CD8-positive, alpha-beta memory T cell (primary cell): Measurements from ENCODE around the gene CREBRF. TPM values are rescaled to one million over a fixed set of nuclear protein-coding genes. Genes with fewer than 3 reads are reported as not detected.
"Not testable (repeated sequence)": the region's sequence is repeated elsewhere in the genome, so short reads cannot be mapped to it uniquely, and the experiment has no call there.

Experiments used
- CTCF ChIA-PET: fragments of 350-600 bp; sonication (Branson Sonifier 250); formaldehyde crosslinking; loops from one replicate; lab custom pipeline; 2021; ENCODE audit warnings: antibody characterized with exemption; lab: Charles Lee
- POLR2A ChIA-PET: fragments of 350-600 bp; sonication (Branson Sonifier 250); formaldehyde crosslinking; loops from one replicate; lab custom pipeline; 2021; ENCODE audit warnings: antibody characterized with exemption; lab: Charles Lee
- DNase-seq, 5 donors: peaks; one replicate each; pipeline versions ENCODE4 v3.0.0 to v3.0.0-alpha.2; 2020 to 2022; ENCODE audit warnings: mixed read lengths in 1 of 5
- H3K27ac ChIP-seq: one replicate; pipeline ENCODE4 v1.7.0; 2013; ENCODE audit warnings: low read depth, mild to moderate bottlenecking, low read length, moderate library complexity
- H3K27me3 ChIP-seq: 2 replicates; pipeline ENCODE4 v1.7.0; 2013; ENCODE audit warnings: low read length, mild to moderate bottlenecking; ENCODE audit not compliant: insufficient read depth, poor library complexity, severe bottlenecking
- H3K36me3 ChIP-seq: 2 replicates; pipeline ENCODE4 v1.7.0; 2013; ENCODE audit warnings: mild to moderate bottlenecking, low read length, moderate library complexity; ENCODE audit not compliant: insufficient read depth
- H3K4me1 ChIP-seq: 2 replicates; pipeline ENCODE4 v1.7.0; 2013; ENCODE audit warnings: mild to moderate bottlenecking, low read length, moderate library complexity; ENCODE audit not compliant: insufficient read depth
- H3K4me3 ChIP-seq: 2 replicates; pipeline ENCODE4 v1.7.0; 2013; ENCODE audit warnings: mild to moderate bottlenecking, low read length
- H3K9me3 ChIP-seq: 2 replicates; pipeline ENCODE4 v1.7.0; 2013; ENCODE audit warnings: mild to moderate bottlenecking, low read length
- H3K27ac Mint-ChIP-seq, 8 donors: one replicate each; pipeline ENCODE4 v1.8.0; 2020 to 2021; ENCODE audit warnings: mixed read lengths in 8 of 8, mild to moderate bottlenecking in 6 of 8, inconsistent platforms in 3 of 8, moderate library complexity in 3 of 8
- H3K27me3 Mint-ChIP-seq, 2 donors: one replicate each; pipeline ENCODE4 v1.8.0; 2020 to 2021; ENCODE audit warnings: mixed read lengths in 2 of 2, mild to moderate bottlenecking in 1 of 2, moderate library complexity in 1 of 2
- H3K36me3 Mint-ChIP-seq, 3 donors: one replicate each; pipeline ENCODE4 v1.8.0; 2020 to 2021; ENCODE audit warnings: mixed read lengths in 3 of 3, inconsistent platforms in 1 of 3, mild to moderate bottlenecking in 1 of 3
- H3K4me1 Mint-ChIP-seq, 3 donors: one replicate each; pipeline ENCODE4 v1.8.0; 2020 to 2021; ENCODE audit warnings: mixed read lengths in 3 of 3, inconsistent platforms in 1 of 3, mild to moderate bottlenecking in 1 of 3
- H3K4me3 Mint-ChIP-seq, 7 donors: one replicate each; pipeline ENCODE4 v1.8.0; 2020 to 2021; ENCODE audit warnings: mixed read lengths in 7 of 7, mild to moderate bottlenecking in 6 of 7, moderate library complexity in 4 of 7, inconsistent platforms in 2 of 7
- H3K9me3 Mint-ChIP-seq, 5 donors: one replicate each; pipeline ENCODE4 v1.8.0; 2020 to 2022; ENCODE audit warnings: mixed read lengths in 5 of 5, mild to moderate bottlenecking in 3 of 5, moderate library complexity in 2 of 5, inconsistent platforms in 1 of 5
- polyA plus RNA-seq: library from polyadenylated mRNA; unstranded; fragments of 300-500 nt; fragmentation: Illumina TruSeq; gene quantifications from one replicate; pipeline ENCODE4 v1.2.3, GENCODE V29; 2021
- total RNA-seq, 2 experiments: library from RNA; stranded (reverse); gene quantifications; one replicate each; pipeline ENCODE4 v1.2.3, GENCODE V29; 2021

The CREBRF gene
- total and polyA plus RNA-seq, 3 experiments from 2014 or later = 14.3 to 61.0 (median 14.9) TPM

DNA sequence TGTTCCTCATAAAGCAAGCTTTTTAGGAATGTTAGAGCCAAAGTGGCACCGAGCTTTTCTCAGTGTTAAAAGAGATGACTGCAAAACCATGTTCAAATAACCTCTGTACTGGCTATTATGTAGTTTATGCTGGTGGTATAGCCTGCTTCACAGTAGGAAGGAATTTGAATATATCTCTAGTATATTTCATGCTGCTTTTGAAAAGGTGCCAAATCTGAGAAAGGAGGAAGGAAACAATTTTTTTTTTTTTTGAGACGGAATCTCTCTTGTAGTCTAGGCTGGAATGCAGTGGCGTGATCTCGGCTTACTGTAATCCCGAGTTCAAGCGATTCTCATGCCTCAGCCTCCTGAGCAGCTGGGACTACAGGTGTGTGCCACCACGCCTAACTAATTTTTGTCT is 13.5 kb downstream of the CREBRF start:
- Histone ChIP-seq H3K9me3 (no peaks in the 10 kb centered on the region), H3K27ac (no peak overlapping the region), H3K4me1 (peaks cover 29% of the 10 kb centered on the region), H3K36me3 (no peaks in the 10 kb centered on the region), H3K27me3 (no peaks in the 10 kb centered on the region), H3K4me3 (no peak overlapping the region)
- Mint-ChIP-seq H3K36me3 (peaks cover 0 to 33% (median 3%) of the 10 kb centered on the region in 3 donors), H3K4me3 (peak overlapping the region in 2 of 7 donors; percentile 24 to 61), H3K9me3 (no peaks in the 10 kb centered on the region), H3K27me3 (no peaks in the 10 kb centered on the region), H3K4me1 (peaks cover 55 to 81% (median 69%) of the 10 kb centered on the region in 3 donors), H3K27ac (peak overlapping the region in 1 of 8 donors; percentile 32)
- POLR2A ChIA-PET = interaction anchor here (1.0 kb wide), 1 partner anchor 12 kb away, joined by 3 read pairs; no protein-coding TSS in a partner anchor
- no peak for DNase-seq
- CTCF ChIA-PET = interaction anchor here (0.7 to 1.9 kb wide), 2 partner anchors 9 to 12 kb away, joined by 3 to 5 read pairs; no protein-coding TSS in a partner anchor

- Histone ChIP-seq H3K27ac (no peak overlapping the region), H3K4me3 (no peak overlapping the region), H3K36me3 (no peaks in the 10 kb centered on the region), H3K27me3 (no peaks in the 10 kb centered on the region), H3K4me1 (peaks cover 10% of the 10 kb centered on the region), H3K9me3 (no peaks in the 10 kb centered on the region)
- peaks cover 42 to 73% (median 65%) of the 10 kb centered on the region in 3 donors for H3K4me1 Mint-ChIP-seq
- peaks cover 0 to 37% (median 3%) of the 10 kb centered on the region in 3 donors for H3K36me3 Mint-ChIP-seq
- peak overlapping the region in 1 of 8 donors; percentile 43 for H3K27ac Mint-ChIP-seq
- no peaks in the 10 kb centered on the region for H3K27me3 Mint-ChIP-seq
- CTCF ChIA-PET = no interaction called here
- peaks cover 0 to 3% (median 0%) of the 10 kb centered on the region in 5 donors for H3K9me3 Mint-ChIP-seq
- POLR2A ChIA-PET = no interaction called here
- H3K4me3 Mint-ChIP-seq = peak overlapping the region in 1 of 7 donors; percentile 3
- DNase-seq = no peak
Measured at GRCh38 chr5:173075137-173075843, 19.1 kb downstream of the CREBRF start.

DNA sequence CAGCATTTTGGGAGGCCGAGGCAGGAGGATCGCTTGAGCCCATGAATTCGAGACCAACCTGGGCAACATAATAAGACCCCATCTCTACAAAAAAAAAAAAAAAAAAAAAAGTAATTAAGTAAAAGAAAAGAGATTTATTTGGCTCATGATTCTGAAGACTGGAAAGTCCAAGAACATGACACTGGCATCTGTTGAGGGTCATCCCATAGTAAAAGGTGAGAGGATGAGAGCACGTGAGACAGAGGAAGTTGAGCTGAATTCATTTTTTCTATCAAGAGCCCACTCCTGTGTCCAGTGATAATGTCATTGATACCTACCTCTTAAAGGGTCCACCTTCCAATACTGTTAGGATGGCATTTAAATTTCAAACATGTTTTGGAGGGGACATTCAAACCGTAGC is 19.8 kb downstream of the CREBRF start:
- Mint-ChIP-seq H3K27ac (no peak overlapping the region), H3K9me3 (peaks cover 0 to 3% (median 0%) of the 10 kb centered on the region in 5 donors), H3K4me3 (no peak overlapping the region), H3K36me3 (peaks cover 1 to 41% (median 5%) of the 10 kb centered on the region in 3 donors), H3K4me1 (peaks cover 37 to 76% (median 65%) of the 10 kb centered on the region in 3 donors), H3K27me3 (no peaks in the 10 kb centered on the region)
- Histone ChIP-seq H3K9me3 (no peaks in the 10 kb centered on the region), H3K27ac (no peak overlapping the region), H3K4me3 (no peak overlapping the region), H3K4me1 (peaks cover 5% of the 10 kb centered on the region), H3K36me3 (peaks cover 4% of the 10 kb centered on the region), H3K27me3 (no peaks in the 10 kb centered on the region)
- DNase-seq = no peak
- ChIA-PET POLR2A (no interaction called here), CTCF (no interaction called here)

- H3K27me3 Mint-ChIP-seq, H3K27ac ChIP-seq, POLR2A ChIA-PET, H3K4me3 ChIP-seq, H3K9me3 ChIP-seq, H3K27me3 ChIP-seq, H3K36me3 ChIP-seq, H3K4me1 ChIP-seq, H3K9me3 Mint-ChIP-seq, DNase-seq: not testable (repeated sequence)
- Mint-ChIP-seq H3K4me3 (peak overlapping the region in 1 of 7 donors; percentile 4), H3K27ac (peak overlapping the region in 1 of 8 donors; percentile 73), H3K36me3 (peaks cover 6 to 45% (median 9%) of the 10 kb centered on the region in 3 donors), H3K4me1 (peaks cover 37 to 77% (median 68%) of the 10 kb centered on the region in 3 donors)
- CTCF ChIA-PET = interaction anchor here (0.7 kb wide), 1 partner anchor 64 kb away, joined by 3 read pairs; no protein-coding TSS in a partner anchor
Measured at GRCh38 chr5:173076471-173076870, 20.3 kb downstream of the CREBRF start.

DNA sequence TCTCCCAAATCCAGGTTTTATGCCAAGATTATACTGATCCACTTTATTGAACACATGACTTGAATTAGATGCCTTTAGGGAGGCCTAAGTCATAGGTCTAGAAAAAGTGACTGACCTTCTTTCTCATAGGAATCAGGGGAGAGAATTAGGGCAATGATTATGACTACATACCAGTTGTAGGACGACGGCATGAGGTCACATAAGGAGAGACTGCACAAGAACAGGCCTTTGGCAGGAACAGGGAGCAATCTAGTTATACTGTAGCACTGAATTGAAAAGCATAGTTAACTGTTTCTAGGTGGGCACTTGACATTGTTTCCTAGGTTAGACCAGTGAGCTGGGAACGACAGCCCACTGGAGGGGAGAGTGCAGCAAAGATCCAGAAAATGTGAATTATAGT is 22.7 kb downstream of the CREBRF start:
- Mint-ChIP-seq H3K4me1 (peaks cover 32 to 69% (median 56%) of the 10 kb centered on the region in 3 donors), H3K9me3 (peaks cover 0 to 3% (median 0%) of the 10 kb centered on the region in 5 donors), H3K36me3 (peaks cover 7 to 53% (median 13%) of the 10 kb centered on the region in 3 donors), H3K27ac (peak overlapping the region in 1 of 8 donors; percentile 80), H3K4me3 (no peak overlapping the region), H3K27me3 (no peaks in the 10 kb centered on the region)
- Histone ChIP-seq H3K4me1 (peaks cover 4% of the 10 kb centered on the region), H3K27ac (no peak overlapping the region), H3K27me3 (no peaks in the 10 kb centered on the region), H3K4me3 (no peak overlapping the region), H3K36me3 (peaks cover 11% of the 10 kb centered on the region), H3K9me3 (no peaks in the 10 kb centered on the region)
- POLR2A ChIA-PET = no interaction called here
- CTCF ChIA-PET = no interaction called here
- DNase-seq = no peak

- POLR2A ChIA-PET = no interaction called here
- CTCF ChIA-PET = no interaction called here
- H3K4me3 Mint-ChIP-seq = no peak overlapping the region
- H3K27ac Mint-ChIP-seq = peak overlapping the region in 1 of 8 donors; percentile 61
- Histone ChIP-seq H3K4me3 (no peak overlapping the region), H3K27me3 (no peaks in the 10 kb centered on the region), H3K36me3 (peaks cover 14% of the 10 kb centered on the region), H3K4me1 (no peaks in the 10 kb centered on the region), H3K27ac (no peak overlapping the region), H3K9me3 (no peaks in the 10 kb centered on the region)
- peaks cover 0 to 70% (median 17%) of the 10 kb centered on the region in 3 donors for H3K36me3 Mint-ChIP-seq
- H3K27me3 Mint-ChIP-seq = no peaks in the 10 kb centered on the region
- peaks cover 15 to 31% (median 27%) of the 10 kb centered on the region in 3 donors for H3K4me1 Mint-ChIP-seq
- no peak for DNase-seq
- H3K9me3 Mint-ChIP-seq = no peaks in the 10 kb centered on the region
Measured at GRCh38 chr5:173089581-173089980, 33.4 kb downstream of the CREBRF start.

GRCh38 chr5:173090639-173091038 is 34.5 kb downstream of the CREBRF start:
- no peaks in the 10 kb centered on the region for H3K9me3 Mint-ChIP-seq
- DNase-seq = no peak
- H3K27ac ChIP-seq = no peak overlapping the region
- H3K36me3 Mint-ChIP-seq = peaks cover 0 to 64% (median 17%) of the 10 kb centered on the region in 3 donors
- H3K4me1 ChIP-seq = no peaks in the 10 kb centered on the region
- H3K4me3 ChIP-seq = no peak overlapping the region
- ChIA-PET POLR2A (no interaction called here), CTCF (no interaction called here)
- no peak overlapping the region for H3K4me3 Mint-ChIP-seq
- H3K9me3 ChIP-seq = no peaks in the 10 kb centered on the region
- H3K27me3 ChIP-seq = no peaks in the 10 kb centered on the region
- peaks cover 14% of the 10 kb centered on the region for H3K36me3 ChIP-seq
- H3K27ac Mint-ChIP-seq = peak overlapping the region in 5 of 8 donors; percentile 3 to 59 (median 26)
- H3K4me1 Mint-ChIP-seq = peaks cover 20 to 35% (median 31%) of the 10 kb centered on the region in 3 donors
- no peaks in the 10 kb centered on the region for H3K27me3 Mint-ChIP-seq

GRCh38 chr5:173091981-173092380 is 35.8 kb downstream of the CREBRF start:
- no peaks in the 10 kb centered on the region for H3K4me1 ChIP-seq
- Mint-ChIP-seq H3K4me1 (peaks cover 26 to 44% (median 35%) of the 10 kb centered on the region in 3 donors), H3K9me3 (no peaks in the 10 kb centered on the region), H3K36me3 (peaks cover 0 to 57% (median 13%) of the 10 kb centered on the region in 3 donors), H3K4me3 (no peak overlapping the region), H3K27ac (no peak overlapping the region), H3K27me3 (no peaks in the 10 kb centered on the region)
- ChIA-PET CTCF (no interaction called here), POLR2A (no interaction called here)
- no peaks in the 10 kb centered on the region for H3K27me3 ChIP-seq
- no peak overlapping the region for H3K4me3 ChIP-seq
- H3K36me3 ChIP-seq = peaks cover 14% of the 10 kb centered on the region
- H3K9me3 ChIP-seq = no peaks in the 10 kb centered on the region
- H3K27ac ChIP-seq = no peak overlapping the region
- no peak for DNase-seq
